RWPE1 (cell line): ENCODE measurements around the gene SNRPA.
A peak's percentile ranks its signal among the peaks of the same experiment; 100 is the strongest.

ENCODE experiments used
- CTCF ChIA-PET: fragments of 350-600 bp; sonication (Branson Sonifier 250); formaldehyde crosslinking; extraction: SDS; loops from one replicate; lab custom pipeline; 2021; lab: Yijun Ruan, JAX
- POLR2A ChIA-PET: fragments of 400-600 bp; formaldehyde crosslinking; extraction: SDS; loops from one replicate; lab custom pipeline; 2020; ENCODE audit warnings: antibody characterized with exemption; ENCODE audit not compliant: low non-redundant PET; lab: Yijun Ruan, JAX
- DNase-seq: peaks from one replicate; pipeline ENCODE4 v3.0.0; 2012; ENCODE audit warnings: low spot score
- H3K27ac ChIP-seq: fragments of 450-650 bp; 2 replicates; pipeline ENCODE4 v1.5.1; 2017
- TF ChIP-seq, protein P1 (sequence below): fragments of 450-650 bp; conservative IDR thresholded peaks from 2 replicates; pipeline ENCODE4 v1.5.1; 2017; ENCODE audit warnings: low read depth, mild to moderate bottlenecking

SNRPA gene

DNA sequence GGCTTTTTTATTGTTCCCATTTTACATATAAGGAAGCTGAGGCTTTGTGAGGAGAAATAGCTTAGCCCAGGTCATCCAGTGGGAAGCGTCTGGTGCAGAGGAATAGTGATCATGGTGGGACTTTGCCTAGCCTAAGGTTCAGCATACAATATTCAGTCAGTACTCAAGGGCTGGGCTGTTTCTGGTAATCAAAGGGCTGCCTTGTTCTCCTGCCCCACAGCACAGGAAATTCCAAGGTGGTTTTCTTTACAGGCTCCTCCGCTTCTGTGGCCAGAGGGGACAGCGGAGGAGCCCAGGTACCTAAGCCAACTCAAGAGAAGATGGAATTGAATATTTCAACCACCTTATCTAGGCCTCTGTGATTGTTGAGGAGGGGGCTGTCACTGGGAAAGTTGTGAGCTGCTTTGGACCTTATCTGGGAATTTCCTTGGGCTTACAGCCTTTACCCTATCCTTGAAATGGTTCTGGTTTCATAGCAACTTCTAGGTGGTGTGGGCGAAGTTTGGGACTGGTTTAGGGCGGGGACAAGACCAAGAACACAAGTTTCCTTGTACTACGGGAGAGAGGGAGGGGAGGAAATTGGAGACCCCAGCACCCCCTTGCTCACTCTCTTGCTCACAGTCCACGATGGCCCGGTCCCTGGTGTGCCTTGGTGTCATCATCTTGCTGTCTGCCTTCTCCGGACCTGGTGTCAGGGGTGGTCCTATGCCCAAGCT, 24.1 kb downstream of the SNRPA start, which contains the start of gene MIA:
MIA (plus strand) TSS at position 606 of the 716 bp plus-strand sequence; CDS start at position 628, 22 bp downstream.
- no peak for DNase-seq
- POLR2A ChIA-PET: interaction anchor here (0.7 kb wide), 1 partner anchor 1078 kb away, joined by 3 read pairs; no protein-coding TSS in a partner anchor
- CTCF ChIA-PET: no interaction called here
- TF ChIP-seq, protein P1, sequence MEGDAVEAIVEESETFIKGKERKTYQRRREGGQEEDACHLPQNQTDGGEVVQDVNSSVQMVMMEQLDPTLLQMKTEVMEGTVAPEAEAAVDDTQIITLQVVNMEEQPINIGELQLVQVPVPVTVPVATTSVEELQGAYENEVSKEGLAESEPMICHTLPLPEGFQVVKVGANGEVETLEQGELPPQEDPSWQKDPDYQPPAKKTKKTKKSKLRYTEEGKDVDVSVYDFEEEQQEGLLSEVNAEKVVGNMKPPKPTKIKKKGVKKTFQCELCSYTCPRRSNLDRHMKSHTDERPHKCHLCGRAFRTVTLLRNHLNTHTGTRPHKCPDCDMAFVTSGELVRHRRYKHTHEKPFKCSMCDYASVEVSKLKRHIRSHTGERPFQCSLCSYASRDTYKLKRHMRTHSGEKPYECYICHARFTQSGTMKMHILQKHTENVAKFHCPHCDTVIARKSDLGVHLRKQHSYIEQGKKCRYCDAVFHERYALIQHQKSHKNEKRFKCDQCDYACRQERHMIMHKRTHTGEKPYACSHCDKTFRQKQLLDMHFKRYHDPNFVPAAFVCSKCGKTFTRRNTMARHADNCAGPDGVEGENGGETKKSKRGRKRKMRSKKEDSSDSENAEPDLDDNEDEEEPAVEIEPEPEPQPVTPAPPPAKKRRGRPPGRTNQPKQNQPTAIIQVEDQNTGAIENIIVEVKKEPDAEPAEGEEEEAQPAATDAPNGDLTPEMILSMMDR: no peak
- H3K27ac ChIP-seq: peak within 1 kb of the TSS; percentile 97

DNA sequence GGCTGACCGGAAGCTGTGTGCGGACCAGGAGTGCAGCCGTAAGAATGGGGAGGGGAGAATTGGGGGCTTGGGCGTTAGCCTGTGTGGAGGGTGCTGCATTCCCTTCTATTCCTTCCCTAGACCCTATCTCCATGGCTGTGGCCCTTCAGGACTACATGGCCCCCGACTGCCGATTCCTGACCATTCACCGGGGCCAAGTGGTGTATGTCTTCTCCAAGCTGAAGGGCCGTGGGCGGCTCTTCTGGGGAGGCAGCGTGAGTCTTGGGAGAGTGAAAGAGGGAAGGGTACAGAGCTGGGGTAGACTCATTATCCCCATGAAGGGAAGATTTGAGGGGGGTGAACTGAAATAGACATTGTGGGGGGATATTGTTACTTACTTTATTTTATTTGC, 24.6 kb downstream of the SNRPA start:
- ChIA-PET CTCF (no interaction called here), POLR2A (interaction anchor here (0.7 kb wide), 1 partner anchor 1077 kb away, joined by 3 read pairs; no protein-coding TSS in a partner anchor)
- peak overlapping the region; percentile 97; the same call in 1 of the 2 replicates for H3K27ac ChIP-seq
- DNase-seq: no peak
- TF ChIP-seq, protein P1: no peak

DNA sequence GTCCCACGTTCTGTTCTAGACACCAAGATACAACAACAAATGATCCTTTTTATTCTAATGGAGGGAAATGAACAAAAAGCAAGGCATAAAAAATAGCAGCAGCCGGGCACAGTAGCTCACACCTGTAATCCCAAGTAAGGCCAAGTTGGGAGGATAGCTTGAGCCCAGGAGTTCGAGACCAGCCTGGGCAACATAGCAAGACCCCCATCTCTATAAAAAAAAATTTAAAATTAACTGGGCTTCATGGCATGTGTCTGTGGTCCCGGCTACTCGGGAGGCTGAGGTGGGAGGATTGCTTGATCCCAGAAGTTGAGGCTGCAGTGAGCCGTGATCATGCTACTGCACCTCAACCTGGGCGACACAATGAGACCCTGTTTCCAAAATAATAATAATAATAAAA, 25.4 kb downstream of the SNRPA start:
- TF ChIP-seq, protein P1: no peak
- DNase-seq: no peak
- H3K27ac ChIP-seq: peak overlapping the region; percentile 97
- ChIA-PET CTCF (no interaction called here), POLR2A (no interaction called here)

GRCh38 chr19:40776932-40777644, 26.1 kb downstream of the SNRPA start:
- TF ChIP-seq, protein P1: no peak
- H3K27ac ChIP-seq: peak overlapping the region; percentile 97
- POLR2A ChIA-PET: interaction anchor here (0.8 kb wide), 1 partner anchor 22 kb away, joined by 3 read pairs; the partner anchor contains the start of gene EGLN2
- CTCF ChIA-PET: interaction anchor here (1.4 kb wide), 1 partner anchor 142 kb away, joined by 4 read pairs; no protein-coding TSS in a partner anchor
- peak; percentile 90 for DNase-seq

- H3K27ac ChIP-seq: peak overlapping the region; percentile 97
- POLR2A ChIA-PET: interaction anchor here (0.6 to 0.8 kb wide), 2 partner anchors 21 to 106 kb away, joined by 3 to 6 read pairs; partner anchors contain the start of gene EGLN2
- CTCF ChIA-PET: interaction anchor here (0.6 to 1.4 kb wide), 2 partner anchors 143 to 144 kb away, joined by 4 read pairs; no protein-coding TSS in a partner anchor
- no peak for DNase-seq
- TF ChIP-seq, protein P1: no peak
Observed at GRCh38 chr19:40777645-40777936, 26.6 kb downstream of the SNRPA start.
